SW 1271 (cell line): ENCODE results near the gene LEFTY2.
"Not testable (repeated sequence)": the region's sequence is repeated elsewhere in the genome, so short reads cannot be mapped to it uniquely, and the experiment has no call there.

Experiments used
- DNase-seq, 2 experiments: peaks; one replicate each; lab custom pipeline; 2025; lab: John Stamatoyannopoulos, UW

LEFTY2 gene

DNA sequence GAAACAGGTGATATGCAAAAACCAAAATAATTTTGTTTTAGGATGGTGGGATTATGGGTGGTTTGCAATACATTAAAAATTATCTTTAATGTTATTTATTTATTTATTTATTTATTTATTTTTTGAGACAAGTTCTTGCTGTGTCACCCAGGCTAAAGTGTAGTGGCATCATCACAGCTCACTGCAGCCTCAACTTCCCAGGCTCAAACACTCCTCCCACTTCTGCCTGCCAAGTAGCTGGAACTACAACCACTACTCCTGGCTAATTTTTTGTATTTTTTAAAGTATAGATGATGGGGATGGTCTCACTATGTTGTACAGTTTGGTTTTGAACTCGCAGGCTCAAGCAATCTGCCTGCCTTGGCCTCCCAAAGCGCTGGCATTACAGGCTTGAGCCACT is 10.5 kb downstream of the LEFTY2 start:
- no peak for DNase-seq

DNA sequence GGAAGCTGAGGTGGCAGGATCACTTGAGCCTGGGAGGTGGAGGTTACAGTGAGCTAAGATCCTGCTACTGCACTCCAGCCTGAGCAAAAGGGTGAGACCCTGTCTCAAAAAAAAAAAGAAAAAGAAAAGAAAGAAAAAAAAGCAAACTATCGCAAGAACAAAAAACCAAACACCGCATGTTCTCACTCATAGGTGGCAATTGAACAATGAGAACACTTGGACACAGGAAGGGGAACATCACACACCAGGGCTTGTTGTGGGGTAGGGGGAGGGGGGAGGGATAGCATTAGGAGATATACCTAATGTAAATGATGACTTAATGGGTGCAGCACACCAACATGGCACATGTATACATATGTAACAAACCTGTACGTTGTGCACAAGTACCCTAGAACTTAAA is 11.6 kb downstream of the LEFTY2 start:
- DNase-seq = not testable (repeated sequence)

DNA sequence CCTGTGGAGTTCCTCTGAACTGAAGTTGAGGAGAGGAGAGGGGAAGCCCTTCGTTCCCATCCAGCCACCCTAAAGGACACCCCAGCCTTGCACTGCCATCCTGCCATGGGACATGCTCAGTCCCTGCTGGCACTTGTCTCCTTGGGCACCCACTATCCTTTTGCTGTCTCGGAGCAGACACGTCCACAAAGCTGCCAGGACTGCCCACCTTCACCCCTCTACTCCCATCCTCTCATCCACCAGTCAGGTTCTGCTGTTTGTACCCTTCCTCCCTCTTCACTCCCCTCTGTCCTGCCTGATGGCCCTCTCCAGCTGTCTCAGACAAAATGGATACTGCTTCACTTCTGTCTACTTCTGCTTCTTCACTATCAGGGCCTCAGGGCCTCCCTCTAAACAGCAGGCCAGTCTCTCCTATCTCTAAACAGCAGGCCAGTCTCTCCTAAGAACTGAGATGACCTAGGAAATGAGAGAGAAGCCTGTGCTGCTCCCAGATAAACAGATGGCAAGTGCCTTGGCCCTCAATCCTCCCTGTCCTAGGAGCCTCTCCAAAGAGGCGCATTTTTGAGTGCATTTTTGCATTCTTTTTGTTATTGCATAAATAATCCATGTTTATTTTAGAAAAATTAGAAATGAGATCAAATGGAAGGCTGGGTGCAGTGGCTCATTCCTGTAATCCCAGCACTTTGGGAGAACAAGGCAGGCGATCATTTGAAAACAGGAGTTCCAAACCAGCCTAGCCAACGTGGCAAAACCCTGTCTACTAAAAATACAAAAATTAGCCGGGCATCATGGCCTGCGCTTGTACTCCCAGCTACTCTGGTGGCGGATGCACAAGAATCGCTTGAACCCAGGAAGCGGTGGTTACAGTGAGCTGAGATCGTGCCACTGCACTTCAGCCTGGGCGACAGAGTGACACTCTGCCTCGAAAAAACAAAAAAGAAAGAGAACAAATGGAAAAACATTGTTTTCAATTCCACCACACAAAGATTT is 12.5 kb downstream of the LEFTY2 start:
- no peak for DNase-seq

DNA sequence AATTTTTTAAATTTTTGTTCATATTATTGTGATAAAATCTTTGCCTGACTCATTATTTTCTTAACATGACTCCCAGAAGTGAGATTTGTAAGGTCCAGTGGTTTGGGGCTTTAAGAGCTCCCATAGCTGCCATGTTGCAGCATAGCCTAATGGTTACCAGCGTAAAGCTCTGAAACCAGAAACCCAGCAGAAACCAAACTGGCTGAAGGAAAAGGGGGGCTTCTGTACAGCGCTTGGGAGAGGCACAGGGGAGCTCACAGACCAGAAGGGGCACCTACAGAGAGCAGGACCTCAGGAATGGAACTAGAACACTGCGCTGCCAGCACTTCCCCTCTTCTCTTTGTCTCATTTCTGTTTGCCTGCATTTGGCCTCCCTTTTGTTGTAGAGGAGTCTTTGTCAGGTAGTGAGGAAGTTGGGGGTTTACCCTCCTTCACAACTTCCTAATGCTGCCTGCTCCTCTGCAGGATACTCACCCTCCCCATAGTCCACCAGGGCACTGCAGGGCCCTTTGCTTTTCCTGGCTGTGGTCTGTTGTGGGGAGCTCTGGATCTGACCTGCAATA is 14.4 kb downstream of the LEFTY2 start:
- no peak for DNase-seq

- DNase-seq = peak; percentile 63 to 87
Measured at GRCh38 chr1:225923692-225924555, 17.1 kb downstream of the LEFTY2 start, which contains the start of gene PYCR2. TSS of gene PYCR2 (minus strand) at chr1:225924250. CDS start at chr1:225924110, 140 bp downstream.

GRCh38 chr1:225923381-225923691 is 17.7 kb downstream of the LEFTY2 start:
- no peak for DNase-seq

DNA sequence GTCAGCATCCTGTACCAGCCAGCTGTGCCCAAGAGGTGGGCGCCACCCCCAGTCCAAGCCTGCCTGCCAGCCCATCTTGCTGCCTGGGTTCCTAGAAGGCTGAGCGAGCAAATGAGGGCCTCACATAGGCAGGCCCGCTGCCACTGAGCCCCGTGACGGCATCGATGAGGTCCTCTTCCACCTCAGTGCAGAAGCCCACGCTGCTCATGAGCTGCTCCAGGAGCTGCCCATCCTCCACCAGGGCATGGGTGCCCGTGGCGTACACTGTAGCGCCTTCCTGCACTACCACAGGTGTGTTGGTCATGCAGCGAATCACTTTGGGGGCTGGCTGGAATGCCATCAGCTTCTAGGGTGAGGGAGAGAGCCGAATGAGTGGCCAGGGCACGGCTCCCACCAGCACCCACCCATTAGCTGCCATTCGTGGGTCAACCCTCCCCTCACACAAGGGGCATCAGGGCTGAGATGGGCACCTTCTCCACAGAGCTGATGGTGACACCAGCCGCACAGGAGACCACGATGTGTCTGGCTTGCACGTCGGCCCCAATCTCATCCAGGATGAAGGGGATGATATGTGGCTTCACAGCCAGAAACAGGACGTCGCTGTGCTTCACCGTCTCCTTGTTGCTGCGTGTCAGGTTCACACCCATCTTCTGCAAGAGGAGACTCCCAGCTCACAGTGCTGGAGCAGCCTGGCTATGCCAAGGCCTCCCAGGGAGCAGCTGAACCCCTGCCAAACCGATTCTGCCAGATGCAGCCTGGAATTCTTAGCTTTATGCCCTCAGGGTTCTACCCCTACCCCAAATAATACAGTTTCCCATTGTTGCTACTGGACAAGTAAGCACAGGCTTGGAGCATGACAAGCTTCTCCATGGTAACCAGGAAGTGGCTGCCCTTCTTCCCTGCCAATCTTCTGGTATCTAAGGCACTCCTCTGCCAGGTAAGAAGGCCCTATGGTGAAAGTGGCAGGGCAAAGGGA is 19.0 kb downstream of the LEFTY2 start:
- DNase-seq = no peak

GRCh38 chr1:225919906-225920305 is 21.1 kb downstream of the LEFTY2 start:
- no peak for DNase-seq

GRCh38 chr1:225918280-225918679 is 22.7 kb downstream of the LEFTY2 start:
- no peak for DNase-seq

GRCh38 chr1:225917536-225917935 is 23.5 kb downstream of the LEFTY2 start:
- no peak for DNase-seq

- DNase-seq = no peak
Measured at GRCh38 chr1:225917101-225917500, 23.9 kb downstream of the LEFTY2 start.

GRCh38 chr1:225915538-225915991 is 25.5 kb downstream of the LEFTY2 start:
- no peak for DNase-seq

DNA sequence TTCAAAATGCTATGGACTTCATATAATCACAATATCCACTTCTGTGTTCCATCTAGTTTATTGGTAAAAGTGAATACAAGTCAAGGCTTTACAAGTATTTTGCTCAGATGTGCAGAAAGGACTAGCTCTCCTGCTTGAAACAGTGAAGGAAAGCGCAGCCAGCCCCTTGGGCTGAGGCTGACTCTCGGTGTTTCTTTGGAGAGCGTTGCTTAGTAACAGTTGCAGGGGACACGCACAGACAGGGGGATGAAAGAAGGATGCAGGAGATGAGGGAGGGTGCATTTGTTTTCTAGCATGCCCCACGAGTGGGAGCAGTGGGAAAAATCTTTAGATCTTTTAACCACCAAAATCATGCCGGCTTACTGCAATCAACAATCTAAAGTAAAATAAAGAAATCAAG is 26.1 kb downstream of the LEFTY2 start:
- no peak for DNase-seq

DNA sequence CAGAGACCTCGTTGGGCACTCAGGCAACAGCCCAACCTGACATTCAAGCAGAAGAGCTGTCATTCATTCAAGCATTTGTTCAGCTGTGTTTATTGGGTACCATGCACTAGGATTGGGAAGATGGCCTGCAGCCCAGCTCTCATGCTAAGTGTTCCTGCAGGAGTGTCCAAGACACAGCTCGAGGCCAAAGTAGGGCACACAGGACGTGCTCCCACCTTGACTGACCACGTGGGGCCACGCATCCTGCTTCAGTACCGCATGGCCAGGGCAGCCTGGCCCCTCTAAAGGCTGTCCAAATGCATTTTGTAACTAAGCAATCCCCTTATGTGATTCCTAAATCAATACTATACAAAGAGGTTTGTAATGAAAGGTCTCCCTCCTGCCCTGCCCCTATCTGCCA is 26.6 kb downstream of the LEFTY2 start:
- DNase-seq = no peak

DNA sequence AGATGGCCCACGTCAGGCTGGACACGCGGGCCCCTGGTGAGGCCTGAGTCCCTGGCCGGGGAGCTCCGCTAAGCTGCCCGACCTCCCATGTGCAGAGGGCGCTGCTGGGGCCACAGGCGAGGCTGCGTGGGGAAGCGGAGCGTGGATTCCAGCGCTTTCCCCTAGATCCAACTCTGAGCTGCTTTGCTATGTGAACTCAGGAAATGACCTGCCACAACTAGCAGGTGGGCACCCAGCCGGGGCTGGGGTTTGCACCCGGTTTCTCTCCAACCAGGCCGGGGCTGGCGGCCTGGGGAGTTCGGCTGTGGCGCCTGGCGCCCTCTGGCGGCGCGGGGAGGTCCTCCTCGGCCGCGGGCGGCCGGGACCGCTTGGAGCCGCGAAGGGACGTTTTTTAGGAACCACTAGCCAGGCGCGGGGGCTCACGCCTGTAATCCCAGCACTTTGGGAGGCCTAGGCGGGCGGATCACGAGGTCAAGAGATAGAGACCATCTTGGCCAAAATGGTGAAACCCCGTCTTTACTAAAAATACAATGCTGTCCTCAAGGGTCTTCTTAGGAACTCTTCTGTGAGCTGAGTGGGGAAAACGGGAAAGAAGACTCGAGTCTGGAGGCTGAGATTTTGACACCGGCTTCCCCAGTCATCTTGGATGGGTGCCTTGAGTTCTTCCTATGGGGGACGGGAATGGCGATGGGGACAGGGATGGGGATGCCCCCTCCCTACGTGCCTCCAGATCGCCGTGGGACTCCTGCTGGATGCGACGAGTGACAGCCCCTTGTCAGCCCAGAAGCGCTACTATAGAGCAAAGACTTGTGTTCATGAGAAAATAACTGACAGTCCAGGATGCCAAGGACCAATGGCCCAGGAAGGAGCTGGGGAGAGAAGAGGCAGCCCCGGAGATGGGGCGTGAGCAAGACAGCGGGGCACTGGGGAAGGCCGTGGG is 29.6 kb downstream of the LEFTY2 start:
- no peak for DNase-seq

DNA sequence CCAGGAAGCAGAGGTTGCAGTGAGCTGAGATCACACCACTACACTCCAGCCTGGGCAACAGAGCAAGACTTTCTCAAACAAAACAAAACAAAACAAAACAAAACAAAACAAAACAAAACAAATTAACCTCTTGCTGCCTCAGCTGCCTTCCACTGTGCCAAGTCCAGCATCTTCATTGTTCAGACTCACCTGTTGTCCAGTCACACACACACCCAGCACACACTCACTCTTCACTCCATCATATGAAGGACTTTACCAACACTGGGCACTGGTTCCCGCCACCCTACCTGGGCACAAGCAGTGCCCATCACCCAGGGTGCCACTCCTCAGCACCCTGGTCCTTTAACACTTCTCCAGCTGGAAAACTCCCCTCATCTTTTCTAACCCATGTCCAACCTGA is 31.5 kb downstream of the LEFTY2 start:
- no peak for DNase-seq

DNA sequence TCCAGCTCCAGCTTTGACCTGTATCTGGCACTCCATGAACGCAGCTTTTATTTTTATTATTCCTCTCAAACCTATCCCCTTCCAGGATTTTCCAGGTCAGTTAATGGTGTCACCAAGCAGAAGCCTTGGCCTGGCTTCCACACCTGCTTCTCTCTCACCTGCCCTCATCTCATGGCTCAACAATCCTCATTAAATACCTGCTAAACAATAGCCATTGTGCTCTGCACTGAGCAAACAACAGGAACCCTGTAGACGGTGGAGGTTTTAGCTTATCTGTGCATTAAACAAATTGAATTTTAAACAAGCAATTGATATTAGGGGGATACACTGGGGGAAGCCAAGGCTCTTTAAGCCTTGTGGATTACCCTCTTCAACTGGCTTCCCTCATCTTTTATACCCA is 32.2 kb downstream of the LEFTY2 start:
- DNase-seq = no peak

- DNase-seq = no peak
Measured at GRCh38 chr1:225908013-225908640, 32.9 kb downstream of the LEFTY2 start.

- DNase-seq = no peak
Measured at GRCh38 chr1:225907341-225907740, 33.7 kb downstream of the LEFTY2 start.

DNA sequence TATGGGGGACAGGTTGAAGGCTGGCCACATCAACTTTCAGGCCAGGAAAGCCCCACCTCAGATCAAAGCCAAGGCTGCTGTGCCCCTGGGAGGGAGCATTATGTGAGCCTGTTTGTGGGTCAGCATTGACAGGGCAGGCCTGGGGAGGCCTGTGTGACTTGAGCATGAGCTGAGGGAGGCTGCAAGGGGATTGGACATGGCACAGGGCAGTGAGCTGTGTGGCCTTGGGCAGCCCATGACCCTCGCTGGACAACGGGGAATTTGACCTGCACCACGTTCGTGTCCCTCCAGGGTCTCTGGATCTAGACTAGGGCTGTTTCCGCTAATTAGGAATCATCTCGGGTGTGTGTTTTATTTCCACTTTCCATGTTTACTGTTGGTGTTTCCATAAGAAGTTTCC is 34.6 kb downstream of the LEFTY2 start:
- no peak for DNase-seq
